Peyer's patch (tissue), 4 donors: ENCODE results near the gene MRC2. TPM values are rescaled to one million over a fixed set of nuclear protein-coding genes. Genes with fewer than 3 reads are reported as not detected.

Experiments used
- DNase-seq, 3 donors: peaks; one replicate each; pipeline ENCODE4 v3.0.0-alpha.2; 2017 to 2019
- H3K27ac ChIP-seq, 4 donors: fragments of 200-600 bp; sonication (generic); one replicate each; pipeline ENCODE4 v1.5.1; 2016 to 2019
- H3K27me3 ChIP-seq, 2 donors: fragments of 200-600 bp; sonication (generic); one replicate each; pipeline ENCODE4 v1.5.1; 2019
- H3K36me3 ChIP-seq, 3 donors: fragments of 200-600 bp; sonication (generic); one replicate each; pipeline ENCODE4 v1.5.1; 2016 to 2019
- H3K4me1 ChIP-seq, 4 donors: fragments of 200-600 bp; sonication (generic); one replicate each; pipeline ENCODE4 v1.5.1; 2016 to 2019
- H3K4me3 ChIP-seq, 4 donors: fragments of 200-600 bp; sonication (generic); 1 replicate in 3 of 4; 2 replicates in 1 of 4; pipeline ENCODE4 v1.5.1; 2016 to 2019; ENCODE audit warnings: mild to moderate bottlenecking in 1 of 4
- H3K9me3 ChIP-seq, 4 donors: fragments of 200-600 bp; sonication (generic); one replicate each; pipeline ENCODE4 v1.5.1; 2016 to 2019; ENCODE audit warnings: mild to moderate bottlenecking in 1 of 4
- POLR2A ChIP-seq, 2 donors: fragments of 450-650 bp; IDR thresholded peaks; one replicate each; pipeline ENCODE4 v1.5.1; 2017; ENCODE audit warnings: antibody characterized with exemption in 2 of 2, mild to moderate bottlenecking in 2 of 2, moderate library complexity in 2 of 2
- total RNA-seq, 4 donors: library from RNA; depleted of rRNA; stranded (reverse); fragments of >200 nt; gene quantifications; one replicate each; pipeline ENCODE4 v1.1.0, GENCODE V29; 2016
- TF ChIP-seq, protein P1 (sequence below), 6 experiments: fragments of 450-650 bp in 4 of 6; fragments of 200-600 bp in 2 of 6; sonication (generic) in 1 of 6; IDR thresholded peaks; one replicate each; pipeline ENCODE4 v1.5.1; 2017 to 2019; ENCODE audit warnings: antibody characterized with exemption in 6 of 6, mild to moderate bottlenecking in 3 of 6, moderate library complexity in 1 of 6

Gene MRC2
- total RNA-seq, 4 donors from 2014 or later, result 9.0 to 33.8 (median 14.6) TPM

- TF ChIP-seq POLR2A (IDR thresholded peaks at IDR 0.05), result no peak
- TF ChIP-seq, protein P1, sequence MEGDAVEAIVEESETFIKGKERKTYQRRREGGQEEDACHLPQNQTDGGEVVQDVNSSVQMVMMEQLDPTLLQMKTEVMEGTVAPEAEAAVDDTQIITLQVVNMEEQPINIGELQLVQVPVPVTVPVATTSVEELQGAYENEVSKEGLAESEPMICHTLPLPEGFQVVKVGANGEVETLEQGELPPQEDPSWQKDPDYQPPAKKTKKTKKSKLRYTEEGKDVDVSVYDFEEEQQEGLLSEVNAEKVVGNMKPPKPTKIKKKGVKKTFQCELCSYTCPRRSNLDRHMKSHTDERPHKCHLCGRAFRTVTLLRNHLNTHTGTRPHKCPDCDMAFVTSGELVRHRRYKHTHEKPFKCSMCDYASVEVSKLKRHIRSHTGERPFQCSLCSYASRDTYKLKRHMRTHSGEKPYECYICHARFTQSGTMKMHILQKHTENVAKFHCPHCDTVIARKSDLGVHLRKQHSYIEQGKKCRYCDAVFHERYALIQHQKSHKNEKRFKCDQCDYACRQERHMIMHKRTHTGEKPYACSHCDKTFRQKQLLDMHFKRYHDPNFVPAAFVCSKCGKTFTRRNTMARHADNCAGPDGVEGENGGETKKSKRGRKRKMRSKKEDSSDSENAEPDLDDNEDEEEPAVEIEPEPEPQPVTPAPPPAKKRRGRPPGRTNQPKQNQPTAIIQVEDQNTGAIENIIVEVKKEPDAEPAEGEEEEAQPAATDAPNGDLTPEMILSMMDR (IDR thresholded peaks at IDR 0.05), result no peak
These were observed 81.1 kb downstream of the MRC2 start for GRCh38 chr17:62708587-62708986.

DNA sequence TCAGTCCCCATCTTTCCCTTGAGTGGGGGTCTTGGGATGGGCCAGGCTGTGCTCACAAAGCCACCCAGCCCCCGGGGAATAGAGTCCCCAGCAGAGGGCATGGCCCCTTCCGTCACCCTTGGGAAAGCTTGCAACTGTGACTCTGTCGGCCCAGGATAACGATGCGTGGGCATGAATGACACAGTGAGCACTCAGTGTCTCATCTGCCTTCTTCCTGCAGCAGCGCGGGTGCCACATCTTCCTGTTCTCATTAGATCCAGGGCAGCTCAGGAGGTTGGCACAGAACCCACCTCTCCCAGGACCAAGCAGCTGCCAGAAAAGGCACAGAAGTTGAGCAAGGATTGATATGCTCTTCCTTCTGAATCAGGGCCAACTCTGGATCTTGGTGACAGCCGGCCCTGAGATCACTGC is 84.7 kb downstream of the MRC2 start:
- TF ChIP-seq POLR2A (IDR thresholded peaks at IDR 0.05), result no peak
- TF ChIP-seq, protein P1 (IDR thresholded peaks at IDR 0.05), result no peak
- Histone ChIP-seq H3K27me3 (no peaks in the 10 kb centered on the region), H3K4me3 (no peak overlapping the region), H3K9me3 (peaks cover 0 to 3% (median 0%) of the 10 kb centered on the region in 4 donors), H3K27ac (no peak overlapping the region), H3K4me1 (no peaks in the 10 kb centered on the region), H3K36me3 (no peaks in the 10 kb centered on the region)
- peak in 1 of 3 donors; percentile 35 for DNase-seq

More at GRCh38 chr17:62708587-62708986, 81.1 kb downstream of the MRC2 start:
- peak in 1 of 3 donors; percentile 2 for DNase-seq
- Histone ChIP-seq H3K4me1 (peaks cover 0 to 11% (median 5%) of the 10 kb centered on the region in 4 donors), H3K4me3 (no peak overlapping the region), H3K9me3 (peaks cover 0 to 3% (median 0%) of the 10 kb centered on the region in 4 donors), H3K27ac (no peak overlapping the region), H3K36me3 (no peaks in the 10 kb centered on the region), H3K27me3 (no peaks in the 10 kb centered on the region)

- peak in 1 of 3 donors; percentile 9 for DNase-seq
- H3K4me3 ChIP-seq, result no peak overlapping the region
- no peak for TF ChIP-seq POLR2A (IDR thresholded peaks at IDR 0.05)
- TF ChIP-seq, protein P1 (IDR thresholded peaks at IDR 0.05), result no peak
- no peaks in the 10 kb centered on the region for H3K27me3 ChIP-seq
- H3K36me3 ChIP-seq, result no peaks in the 10 kb centered on the region
- peaks cover 0 to 3% (median 0%) of the 10 kb centered on the region in 4 donors for H3K9me3 ChIP-seq
- no peaks in the 10 kb centered on the region for H3K4me1 ChIP-seq
- H3K27ac ChIP-seq, result no peak overlapping the region
These were observed 85.8 kb downstream of the MRC2 start for GRCh38 chr17:62713086-62713881.

DNA sequence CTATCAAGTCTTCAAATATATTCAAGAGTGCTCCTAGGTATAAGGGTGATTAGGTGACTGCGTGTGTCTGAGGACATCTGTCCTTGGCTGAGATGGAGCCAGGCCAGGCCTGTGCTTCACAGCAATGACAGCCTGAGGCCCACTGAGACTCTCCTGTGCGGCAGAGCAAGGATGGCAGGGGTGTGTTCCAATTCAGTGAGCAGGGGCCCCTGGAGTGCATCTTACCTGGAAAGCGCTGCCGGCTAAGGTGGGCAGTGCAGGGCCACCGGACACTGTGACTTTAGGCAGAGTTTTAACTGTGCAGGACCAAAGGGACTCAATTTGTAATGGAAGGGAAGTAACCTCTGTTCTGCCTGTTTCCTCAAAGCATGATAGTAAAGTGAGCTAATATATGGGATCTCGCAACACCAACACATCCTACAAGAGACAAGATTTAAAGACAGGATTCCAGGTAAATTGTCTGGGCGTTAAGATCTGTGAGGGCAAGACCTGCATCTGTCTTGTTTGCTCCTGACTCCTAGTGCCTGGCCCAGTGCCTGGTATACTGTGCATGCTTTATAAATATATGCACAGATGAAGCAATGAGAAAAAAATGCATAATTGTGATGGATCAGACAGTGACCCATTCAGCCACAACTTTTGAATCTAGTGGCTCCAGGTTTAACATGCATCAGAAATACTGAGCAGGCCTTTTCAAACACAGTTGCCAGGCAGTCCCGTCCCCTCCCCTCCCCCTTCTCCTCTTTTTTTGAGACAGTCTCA is 86.7 kb downstream of the MRC2 start:
- Histone ChIP-seq H3K9me3 (no peaks in the 10 kb centered on the region), H3K27me3 (no peaks in the 10 kb centered on the region), H3K4me3 (no peak overlapping the region), H3K27ac (no peak overlapping the region), H3K36me3 (no peaks in the 10 kb centered on the region), H3K4me1 (no peaks in the 10 kb centered on the region)
- DNase-seq, result peak in 1 of 3 donors; percentile 5
- TF ChIP-seq, protein P1 (IDR thresholded peaks at IDR 0.05), result no peak
- no peak for TF ChIP-seq POLR2A (IDR thresholded peaks at IDR 0.05)

GRCh38 chr17:62715882-62716390 is 88.5 kb downstream of the MRC2 start:
- no peak overlapping the region for H3K4me3 ChIP-seq
- no peaks in the 10 kb centered on the region for H3K9me3 ChIP-seq
- H3K4me1 ChIP-seq, result no peaks in the 10 kb centered on the region
- H3K27me3 ChIP-seq, result no peaks in the 10 kb centered on the region
- H3K27ac ChIP-seq, result no peak overlapping the region
- no peaks in the 10 kb centered on the region for H3K36me3 ChIP-seq
- TF ChIP-seq, protein P1 (IDR thresholded peaks at IDR 0.05), result no peak
- no peak for TF ChIP-seq POLR2A (IDR thresholded peaks at IDR 0.05)
- peak in 1 of 3 donors; percentile 10 for DNase-seq
